ENCODE data around the gene SVBP. TPM values are rescaled to one million over a fixed set of nuclear protein-coding genes. Genes with fewer than 3 reads are reported as not detected.
"Not testable (repeated sequence)": the region's sequence is repeated elsewhere in the genome, so short reads cannot be mapped to it uniquely, and the experiment has no call there.

Gene SVBP
- total and polyA plus RNA-seq, 10 donors = 15.1 to 41.7 (median 21.7) TPM

DNA sequence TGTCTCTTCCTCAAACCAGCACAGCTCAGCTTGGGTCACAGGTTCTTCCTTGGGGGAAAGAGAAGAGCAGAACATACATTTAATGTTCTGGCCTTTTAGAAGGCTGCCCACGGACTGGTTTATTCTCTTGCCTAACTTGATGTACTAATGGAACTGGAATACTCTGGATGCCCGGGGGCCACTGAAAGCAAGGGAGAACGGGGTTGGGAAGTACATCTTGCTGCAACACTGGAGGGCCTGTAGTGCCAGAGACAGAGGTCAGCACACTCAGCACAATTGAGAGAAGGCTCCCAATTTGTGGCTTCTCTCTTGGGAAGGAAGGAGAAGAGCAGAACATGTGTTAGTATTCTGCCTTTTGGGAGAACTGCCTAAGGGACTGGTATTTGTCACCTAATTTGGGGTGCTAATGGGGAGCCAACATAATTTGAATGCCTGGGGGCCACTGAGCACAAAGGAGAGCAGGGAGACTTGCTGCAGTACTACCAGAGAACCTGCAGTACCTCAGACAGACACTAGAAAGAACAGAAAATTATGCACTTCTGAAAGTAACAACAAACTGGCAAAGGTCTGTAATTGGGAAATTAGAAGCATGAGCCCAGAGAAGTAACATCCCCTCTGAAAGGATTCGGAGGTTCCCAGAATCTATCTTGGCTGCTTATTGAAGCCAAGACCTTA, 43.3 kb upstream of the SVBP start:
- no peak for TF ChIP-seq POLR2AphosphoS5 (IDR thresholded peaks at IDR 0.05)
- no peak for TF ChIP-seq POLR2A (IDR thresholded peaks at IDR 0.05)
- TF ChIP-seq, protein P1, sequence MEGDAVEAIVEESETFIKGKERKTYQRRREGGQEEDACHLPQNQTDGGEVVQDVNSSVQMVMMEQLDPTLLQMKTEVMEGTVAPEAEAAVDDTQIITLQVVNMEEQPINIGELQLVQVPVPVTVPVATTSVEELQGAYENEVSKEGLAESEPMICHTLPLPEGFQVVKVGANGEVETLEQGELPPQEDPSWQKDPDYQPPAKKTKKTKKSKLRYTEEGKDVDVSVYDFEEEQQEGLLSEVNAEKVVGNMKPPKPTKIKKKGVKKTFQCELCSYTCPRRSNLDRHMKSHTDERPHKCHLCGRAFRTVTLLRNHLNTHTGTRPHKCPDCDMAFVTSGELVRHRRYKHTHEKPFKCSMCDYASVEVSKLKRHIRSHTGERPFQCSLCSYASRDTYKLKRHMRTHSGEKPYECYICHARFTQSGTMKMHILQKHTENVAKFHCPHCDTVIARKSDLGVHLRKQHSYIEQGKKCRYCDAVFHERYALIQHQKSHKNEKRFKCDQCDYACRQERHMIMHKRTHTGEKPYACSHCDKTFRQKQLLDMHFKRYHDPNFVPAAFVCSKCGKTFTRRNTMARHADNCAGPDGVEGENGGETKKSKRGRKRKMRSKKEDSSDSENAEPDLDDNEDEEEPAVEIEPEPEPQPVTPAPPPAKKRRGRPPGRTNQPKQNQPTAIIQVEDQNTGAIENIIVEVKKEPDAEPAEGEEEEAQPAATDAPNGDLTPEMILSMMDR (IDR thresholded peaks at IDR 0.05 in 8 of 11, conservative IDR thresholded peaks at IDR 0.05 in 3 of 11) = no peak
- Histone ChIP-seq H3K27me3 (replicated peaks in 1 of 7) (peaks cover 0 to 28% (median 0%) of the 10 kb centered on the region in 7 donors), H3K4me1 (no peaks in the 10 kb centered on the region), H3K36me3 (no peaks in the 10 kb centered on the region), H3K9me3 (peaks cover 0 to 20% (median 0%) of the 10 kb centered on the region in 8 donors), H3K27ac (no peak overlapping the region), H3K4me3 (no peak overlapping the region)
- 65 to 88% (median 80%) methylated on average over 4 of the region's 4 CpGs for WGBS, 5 donors
- intact Hi-C loops (cut with DNase I; ENCODE audit: low total_unique reads) = no loop called here
- no peak for DNase-seq

DNA sequence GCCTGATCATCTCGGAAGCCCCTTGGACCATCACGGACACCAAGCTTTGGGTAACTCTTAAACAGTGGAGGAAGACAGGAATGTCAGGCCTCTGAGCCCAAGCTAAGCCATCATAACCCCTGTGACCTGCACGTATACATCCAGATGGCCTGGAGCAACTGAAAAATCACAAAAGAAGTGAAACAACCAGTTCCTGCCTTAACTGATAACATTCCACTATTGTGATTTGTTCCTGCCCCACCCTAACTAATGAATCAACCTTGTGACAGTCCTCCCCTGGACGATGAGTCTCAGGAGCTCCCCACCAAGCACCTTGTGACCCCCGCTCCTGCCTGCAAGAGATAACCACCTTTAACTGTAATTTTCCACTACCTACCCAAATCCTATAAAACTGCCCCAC, 42.2 kb upstream of the SVBP start:
- H3K4me1 ChIP-seq; H3K4me3 ChIP-seq; DNase-seq; intact Hi-C loops (cut with DNase I; ENCODE audit: low total_unique reads); H3K27ac ChIP-seq; H3K36me3 ChIP-seq: not testable (repeated sequence)
- WGBS, 5 donors = 73 to 93% (median 85%) methylated on average over 5 of the region's 5 CpGs
- H3K27me3 ChIP-seq (replicated peaks in 1 of 7) = peaks cover 0 to 28% (median 0%) of the 10 kb centered on the region in 7 donors
- peaks cover 0 to 20% (median 0%) of the 10 kb centered on the region in 8 donors for H3K9me3 ChIP-seq

DNA sequence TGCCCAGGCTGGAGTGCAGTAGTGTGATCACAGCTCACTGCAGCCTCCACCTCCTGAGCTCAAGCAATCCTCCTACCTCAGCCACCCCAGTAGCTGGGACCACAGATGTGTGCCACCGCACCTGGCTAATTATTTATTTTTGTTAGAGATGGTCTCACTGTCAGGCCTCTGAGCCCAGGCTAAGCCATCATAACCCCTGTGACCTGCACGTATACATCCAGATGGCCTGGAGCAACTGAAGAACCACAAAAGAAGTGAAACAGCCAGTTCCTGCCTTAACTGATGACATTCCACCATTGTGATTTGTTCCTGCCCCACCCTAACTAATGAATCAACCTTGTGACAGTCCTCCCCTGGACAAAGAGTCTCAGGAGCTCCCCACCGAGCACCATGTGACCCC, 39.4 kb upstream of the SVBP start:
- DNase-seq; H3K27ac ChIP-seq; intact Hi-C loops (cut with DNase I; ENCODE audit: low total_unique reads); H3K4me3 ChIP-seq; H3K36me3 ChIP-seq: not testable (repeated sequence)
- H3K9me3 ChIP-seq = peaks cover 0 to 21% (median 0%) of the 10 kb centered on the region in 8 donors
- H3K27me3 ChIP-seq (replicated peaks in 1 of 7) = peaks cover 0 to 15% (median 0%) of the 10 kb centered on the region in 7 donors
- peaks cover 0 to 15% (median 0%) of the 10 kb centered on the region in 6 donors for H3K4me1 ChIP-seq
- WGBS, 5 donors = 89 to 99% (median 95%) methylated on average over 3 of the region's 3 CpGs

DNA sequence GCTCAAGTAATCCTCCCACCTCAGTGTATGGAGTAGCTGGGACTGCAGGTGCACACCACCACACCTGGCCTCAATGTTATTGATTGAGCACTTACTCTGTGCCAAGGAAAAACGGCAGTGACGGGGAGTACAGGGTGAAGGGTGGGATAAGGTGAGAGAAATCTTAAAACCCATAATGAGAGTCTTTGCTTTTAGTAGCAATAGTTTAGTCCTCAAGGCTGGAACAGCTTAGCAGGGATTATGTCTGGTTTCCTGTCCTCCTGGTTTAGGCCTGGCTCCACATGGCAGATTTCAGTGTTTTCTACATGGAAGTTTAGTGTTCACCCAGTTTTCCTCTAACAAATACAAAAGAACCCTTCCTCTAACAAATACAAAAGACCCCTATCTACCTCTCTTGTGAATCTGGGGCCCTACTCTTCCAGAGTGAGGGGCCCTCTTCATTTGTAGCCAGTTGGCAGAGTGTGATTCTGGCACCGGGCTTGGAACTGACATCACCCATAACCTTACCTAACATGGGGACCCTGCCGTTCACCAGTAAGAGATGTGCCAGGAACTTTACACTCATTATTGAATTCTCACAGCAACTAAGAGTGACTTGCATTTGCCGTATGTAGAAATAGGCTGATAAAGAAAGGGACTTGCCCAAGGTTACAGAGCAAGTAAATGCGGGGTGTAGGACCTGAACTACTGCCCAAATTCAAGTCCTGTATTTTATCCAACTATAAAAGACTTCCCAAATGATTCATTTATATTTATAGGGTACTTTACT, 36.1 kb upstream of the SVBP start:
- Histone ChIP-seq H3K27ac (peak overlapping the region in 1 of 8 donors; percentile 33), H3K27me3 (replicated peaks in 1 of 7) (no peaks in the 10 kb centered on the region), H3K9me3 (peaks cover 0 to 12% (median 2%) of the 10 kb centered on the region in 8 donors), H3K36me3 (peaks cover 0 to 34% (median 16%) of the 10 kb centered on the region in 6 donors), H3K4me3 (no peak overlapping the region), H3K4me1 (peaks cover 0 to 34% (median 1%) of the 10 kb centered on the region in 6 donors)
- DNase-seq = no peak
- intact Hi-C loops (cut with DNase I; ENCODE audit: low total_unique reads) = no loop called here
- 85 to 92% (median 87%) methylated on average over 6 of the region's 6 CpGs for WGBS, 5 donors
- TF ChIP-seq, protein P1 (IDR thresholded peaks at IDR 0.05 in 8 of 11, conservative IDR thresholded peaks at IDR 0.05 in 3 of 11) = no peak
- TF ChIP-seq POLR2A (IDR thresholded peaks at IDR 0.05) = no peak
- no peak for TF ChIP-seq POLR2AphosphoS5 (IDR thresholded peaks at IDR 0.05)

DNA sequence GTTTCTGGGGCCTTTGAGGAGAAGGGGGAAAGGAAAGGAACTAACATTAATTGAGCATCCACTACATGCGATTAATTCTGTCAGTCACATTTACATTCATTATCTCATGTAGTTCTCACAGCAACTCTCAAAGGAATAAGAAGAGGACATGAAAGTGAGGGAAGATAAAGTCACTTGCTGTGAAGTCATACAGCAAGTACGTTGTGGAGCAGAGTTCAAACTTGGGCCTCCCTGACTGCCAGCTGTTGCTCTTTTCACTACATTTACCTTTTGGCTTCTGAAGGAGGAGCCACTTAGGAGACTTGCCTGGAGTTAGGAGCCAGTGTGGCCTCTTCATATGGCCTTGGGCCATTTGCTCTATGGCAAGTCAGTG, 35.4 kb upstream of the SVBP start:
- Histone ChIP-seq H3K9me3 (peaks cover 0 to 12% (median 2%) of the 10 kb centered on the region in 8 donors), H3K27me3 (replicated peaks in 1 of 7) (no peaks in the 10 kb centered on the region), H3K4me3 (no peak overlapping the region), H3K27ac (peak overlapping the region in 2 of 8 donors; percentile 21 to 33), H3K4me1 (peaks cover 3 to 41% (median 8%) of the 10 kb centered on the region in 6 donors), H3K36me3 (peaks cover 0 to 34% (median 16%) of the 10 kb centered on the region in 6 donors)
- TF ChIP-seq, protein P1 (IDR thresholded peaks at IDR 0.05 in 8 of 11, conservative IDR thresholded peaks at IDR 0.05 in 3 of 11) = no peak
- TF ChIP-seq POLR2A (IDR thresholded peaks at IDR 0.05) = no peak
- no peak for TF ChIP-seq POLR2AphosphoS5 (IDR thresholded peaks at IDR 0.05)
- intact Hi-C loops (cut with DNase I; ENCODE audit: low total_unique reads) = no loop called here
- WGBS, 5 donors = 35 to 49% (median 42%) methylated on average over 2 of the region's 2 CpGs
- no peak for DNase-seq

Measured in spleen (tissue), 11 donors.